ENCODE data around the gene STING1.

DNA sequence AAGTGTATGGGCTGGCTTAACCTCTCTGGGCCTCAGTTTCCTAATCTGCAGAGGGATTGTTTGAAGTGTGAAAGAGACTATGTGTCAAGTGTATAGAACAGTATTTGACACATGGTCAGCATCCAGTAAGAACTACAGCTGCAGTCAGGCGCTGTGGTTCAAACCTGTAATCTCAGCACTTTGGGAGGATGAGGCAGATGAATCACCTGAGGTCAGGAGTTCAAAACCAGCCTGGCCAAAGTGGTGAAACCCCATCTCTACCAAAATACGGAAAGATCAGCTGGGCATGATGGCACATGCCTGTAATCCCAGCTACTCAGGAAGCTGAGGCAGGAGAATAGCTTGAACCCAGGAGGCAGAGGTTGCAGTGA, 31.9 kb upstream of the STING1 start:
- TF ChIP-seq, protein P1, sequence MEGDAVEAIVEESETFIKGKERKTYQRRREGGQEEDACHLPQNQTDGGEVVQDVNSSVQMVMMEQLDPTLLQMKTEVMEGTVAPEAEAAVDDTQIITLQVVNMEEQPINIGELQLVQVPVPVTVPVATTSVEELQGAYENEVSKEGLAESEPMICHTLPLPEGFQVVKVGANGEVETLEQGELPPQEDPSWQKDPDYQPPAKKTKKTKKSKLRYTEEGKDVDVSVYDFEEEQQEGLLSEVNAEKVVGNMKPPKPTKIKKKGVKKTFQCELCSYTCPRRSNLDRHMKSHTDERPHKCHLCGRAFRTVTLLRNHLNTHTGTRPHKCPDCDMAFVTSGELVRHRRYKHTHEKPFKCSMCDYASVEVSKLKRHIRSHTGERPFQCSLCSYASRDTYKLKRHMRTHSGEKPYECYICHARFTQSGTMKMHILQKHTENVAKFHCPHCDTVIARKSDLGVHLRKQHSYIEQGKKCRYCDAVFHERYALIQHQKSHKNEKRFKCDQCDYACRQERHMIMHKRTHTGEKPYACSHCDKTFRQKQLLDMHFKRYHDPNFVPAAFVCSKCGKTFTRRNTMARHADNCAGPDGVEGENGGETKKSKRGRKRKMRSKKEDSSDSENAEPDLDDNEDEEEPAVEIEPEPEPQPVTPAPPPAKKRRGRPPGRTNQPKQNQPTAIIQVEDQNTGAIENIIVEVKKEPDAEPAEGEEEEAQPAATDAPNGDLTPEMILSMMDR (optimal IDR thresholded peaks at IDR 0.05 in 1 of 3, IDR thresholded peaks at IDR 0.05 in 1 of 3, conservative IDR thresholded peaks at IDR 0.05 in 1 of 3; ENCODE audit: extremely low read depth in 1 of 3, insufficient read depth in 2 of 3, low read length in 3 of 3), result no peak
- no peak for TF ChIP-seq EZH2 (IDR thresholded peaks at IDR 0.05; ENCODE audit: low read length)
